GM23338 (cell line): ENCODE data around the gene UNC93A. TPM values are rescaled to one million over a fixed set of nuclear protein-coding genes. Genes with fewer than 3 reads are reported as not detected.
"Not testable (repeated sequence)": the region's sequence is repeated elsewhere in the genome, so short reads cannot be mapped to it uniquely, and the experiment has no call there.

Source experiments
- ATAC-seq: fragments of 200-7000 bp; cut with Tn5 transposase; 3 replicates; pipeline ENCODE4 v1.9.1; 2020
- DNase-seq: peaks from one replicate; pipeline ENCODE4 v3.0.0-alpha.2; 2015; ENCODE audit warnings: low spot score
- H2AFZ ChIP-seq: fragments of 200-600 bp; sonication (generic); 2 replicates; pipeline ENCODE4 v1.8.0; 2016; ENCODE audit warnings: antibody characterized with exemption, mild to moderate bottlenecking, moderate library complexity
- H3F3A ChIP-seq: fragments of 200-600 bp; sonication (generic); replicated peaks from 2 replicates; pipeline ENCODE4 v1.8.0; 2017; ENCODE audit warnings: antibody characterized with exemption, mixed run types, low read depth
- H3K27ac ChIP-seq: fragments of 200-600 bp; sonication (generic); 2 replicates; pipeline ENCODE4 v1.6.1; 2016; ENCODE audit warnings: low read depth
- H3K27me3 ChIP-seq: fragments of 200-600 bp; sonication (generic); 2 replicates; pipeline ENCODE4 v1.8.0; 2016; ENCODE audit warnings: mild to moderate bottlenecking, mixed run types, moderate library complexity; ENCODE audit not compliant: insufficient read depth
- H3K36me3 ChIP-seq: fragments of 200-600 bp; sonication (generic); 2 replicates; pipeline ENCODE4 v1.8.0; 2016; ENCODE audit warnings: mild to moderate bottlenecking; ENCODE audit not compliant: insufficient read depth
- H3K4me1 ChIP-seq: fragments of 200-600 bp; sonication (generic); 2 replicates; pipeline ENCODE4 v1.8.0; 2016; ENCODE audit warnings: mild to moderate bottlenecking, moderate library complexity; ENCODE audit not compliant: insufficient read depth
- H3K4me2 ChIP-seq: fragments of 200-600 bp; sonication (generic); 2 replicates; pipeline ENCODE4 v1.7.1; 2017; ENCODE audit warnings: mixed run types
- H3K4me3 ChIP-seq: fragments of 200-600 bp; sonication (generic); 2 replicates; pipeline ENCODE4 v1.6.1; 2016; ENCODE audit warnings: mixed run types
- H3K79me2 ChIP-seq: fragments of 200-600 bp; sonication (generic); replicated peaks from 2 replicates; pipeline ENCODE4 v1.8.0; 2017; ENCODE audit warnings: mild to moderate bottlenecking; ENCODE audit not compliant: insufficient read depth
- H3K9me2 ChIP-seq: fragments of 200-600 bp; sonication (generic); 2 replicates; pipeline ENCODE4 v1.8.0; 2017; ENCODE audit not compliant: insufficient read depth
- H4K20me1 ChIP-seq: fragments of 200-600 bp; sonication (generic); replicated peaks from 2 replicates; pipeline ENCODE4 v1.8.0; 2017; ENCODE audit warnings: mild to moderate bottlenecking; ENCODE audit not compliant: insufficient read depth
- H3K27ac Mint-ChIP-seq: 2 replicates; pipeline ENCODE4 v1.8.0; 2020; ENCODE audit warnings: inconsistent platforms, mild to moderate bottlenecking, moderate library complexity, mixed read lengths
- H3K27me3 Mint-ChIP-seq: 3 replicates; pipeline ENCODE4 v1.8.0; 2022; ENCODE audit warnings: low read depth, mild to moderate bottlenecking, moderate library complexity, mixed read lengths, inconsistent platforms; ENCODE audit not compliant: insufficient read depth, poor library complexity
- H3K36me3 Mint-ChIP-seq: 3 replicates; pipeline ENCODE4 v1.8.0; 2021; ENCODE audit warnings: low read depth, mild to moderate bottlenecking, inconsistent platforms, moderate library complexity, mixed read lengths
- H3K4me1 Mint-ChIP-seq: 3 replicates; pipeline ENCODE4 v1.8.0; 2020; ENCODE audit warnings: mild to moderate bottlenecking, inconsistent platforms, mixed read lengths
- H3K4me3 Mint-ChIP-seq: 3 replicates; pipeline ENCODE4 v1.8.0; 2021; ENCODE audit warnings: moderate library complexity, mild to moderate bottlenecking, inconsistent platforms, mixed read lengths
- H3K9me3 Mint-ChIP-seq: 3 replicates; pipeline ENCODE4 v1.8.0; 2020; ENCODE audit warnings: moderate library complexity, mild to moderate bottlenecking, inconsistent platforms, mixed read lengths
- CREB1 ChIP-seq: fragments of 250-450 bp; sonication (Bioruptor Pico); IDR thresholded peaks from 2 replicates; pipeline ENCODE4 v1.5.0; 2020; ENCODE audit warnings: low read depth, mild to moderate bottlenecking, moderate library complexity
- REST ChIP-seq: IDR thresholded peaks from one replicate; pipeline ENCODE4 v1.6.1; 2018; ENCODE audit warnings: antibody characterized with exemption; ENCODE audit not compliant: unreplicated experiment
- STAT1 ChIP-seq: IDR thresholded peaks from one replicate; pipeline ENCODE4 v1.6.1; 2016; ENCODE audit warnings: antibody characterized with exemption; ENCODE audit not compliant: unreplicated experiment
- polyA plus RNA-seq: library from polyadenylated mRNA; unstranded; fragments of >200 nt; fragmentation: Nextera tagmentation; extraction: Ambion mirVana; gene quantifications from 2 replicates; pipeline ENCODE4 v1.2.1, GENCODE V29; 2016
- total RNA-seq: library from RNA; depleted of rRNA; stranded (reverse); fragments of >200 nt; shearing (Covaris generic); gene quantifications from 2 replicates; pipeline ENCODE4 v1.2.3, GENCODE V29; 2014

The UNC93A gene
- total and polyA plus RNA-seq, 2 experiments from 2014 or later: 0.18 to 0.28 TPM

DNA sequence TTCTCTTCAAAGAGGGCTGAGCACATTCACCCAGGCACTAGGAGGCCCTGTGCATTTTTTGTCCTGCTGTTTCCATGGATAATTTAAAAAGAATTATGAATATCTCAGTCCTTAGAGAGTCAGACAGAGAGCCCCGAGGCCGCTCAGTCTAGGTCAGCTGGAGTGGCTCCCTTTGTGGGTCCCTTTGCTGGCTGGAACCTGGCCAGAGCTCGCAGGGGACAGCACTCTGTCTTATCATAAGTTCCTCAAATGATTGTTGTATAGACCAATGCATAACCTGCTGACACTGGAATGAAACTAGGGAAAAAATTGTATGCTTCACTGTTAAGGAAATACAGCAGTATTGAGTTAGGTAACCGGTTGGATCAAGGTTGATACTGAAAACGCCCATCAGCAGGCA is 10.6 kb upstream of the UNC93A start:
- not testable (repeated sequence) for DNase-seq

GRCh38 chr6:167282165-167282564 is 8.9 kb upstream of the UNC93A start:
- H3K27me3 ChIP-seq: no peaks in the 10 kb centered on the region
- no peaks in the 10 kb centered on the region for H3K36me3 ChIP-seq
- peak overlapping the region; percentile 54; the same call in 1 of the 2 replicates for H3K4me2 ChIP-seq
- H2AFZ ChIP-seq: no peak overlapping the region
- no peak for DNase-seq
- Mint-ChIP-seq H3K27ac (no peak overlapping the region), H3K9me3 (no peaks in the 10 kb centered on the region; the same call in 2 of the 3 replicates), H3K27me3 (peaks cover 31% of the 10 kb centered on the region), H3K36me3 (peaks cover 6% of the 10 kb centered on the region; the same call in 1 of the 3 replicates), H3K4me1 (peaks cover 66% of the 10 kb centered on the region), H3K4me3 (no peak overlapping the region)
- H4K20me1 ChIP-seq: no peaks in the 10 kb centered on the region
- peaks cover 15% of the 10 kb centered on the region; the same call in 1 of the 2 replicates for H3F3A ChIP-seq
- no peak for ATAC-seq
- H3K4me3 ChIP-seq: no peak overlapping the region
- no peaks in the 10 kb centered on the region for H3K79me2 ChIP-seq
- H3K27ac ChIP-seq: no peak overlapping the region; the same call in 1 of the 2 replicates
- TF ChIP-seq STAT1 (no peak), REST (no peak), CREB1 (no peak)
- 0 out of 2 replicates have a peak, but pooled peaks cover 7% of the 10 kb centered on the region for H3K9me2 ChIP-seq
- H3K4me1 ChIP-seq: peaks cover 64% of the 10 kb centered on the region

More for the DNA sequence above, 10.6 kb upstream of the UNC93A start:
- Histone ChIP-seq H3F3A (peaks cover 15% of the 10 kb centered on the region; the same call in 1 of the 2 replicates), H3K4me3 (peak overlapping the region; percentile 6; the same call in 1 of the 2 replicates), H3K4me1 (peaks cover 64% of the 10 kb centered on the region), H3K27ac (peak overlapping the region; percentile 73; the same call in 1 of the 2 replicates), H3K4me2 (peak overlapping the region; percentile 54)
- not testable (repeated sequence) for H3K36me3 Mint-ChIP-seq, H3K79me2 ChIP-seq, H3K36me3 ChIP-seq, H3K27ac Mint-ChIP-seq, H2AFZ ChIP-seq, H3K9me2 ChIP-seq, H4K20me1 ChIP-seq, H3K27me3 ChIP-seq, H3K9me3 Mint-ChIP-seq
- H3K4me1 Mint-ChIP-seq: peaks cover 66% of the 10 kb centered on the region
- peak overlapping the region; percentile 24; the same call in 1 of the 3 replicates for H3K4me3 Mint-ChIP-seq
- ATAC-seq: peak; percentile 12
- peaks cover 25% of the 10 kb centered on the region for H3K27me3 Mint-ChIP-seq

DNA sequence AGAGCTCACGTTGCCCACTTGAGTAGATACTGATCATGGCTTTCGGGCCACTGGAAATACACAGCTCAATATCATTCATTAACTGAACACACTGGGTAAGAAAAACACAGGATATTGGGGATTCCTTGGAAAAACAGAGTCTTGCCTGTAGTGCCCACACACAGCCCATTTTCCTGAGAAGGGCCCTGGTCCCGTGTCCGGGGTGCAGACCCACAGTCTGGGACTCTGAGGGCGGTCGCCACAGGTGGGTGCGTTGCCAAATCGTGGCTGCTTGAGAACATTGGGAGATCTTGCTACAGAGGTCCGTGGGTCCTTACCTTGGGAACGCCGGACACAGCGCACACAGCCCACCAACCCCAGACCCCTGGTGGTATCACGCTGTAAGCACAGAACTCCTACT is 6.5 kb upstream of the UNC93A start:
- H3K27ac ChIP-seq, H3K36me3 ChIP-seq, H3K36me3 Mint-ChIP-seq, H3K27me3 ChIP-seq, H3K27ac Mint-ChIP-seq, H3K4me2 ChIP-seq, H3K4me3 ChIP-seq, H3K9me2 ChIP-seq, H3K9me3 Mint-ChIP-seq, H2AFZ ChIP-seq, H3K4me3 Mint-ChIP-seq, H4K20me1 ChIP-seq, DNase-seq, H3K79me2 ChIP-seq: not testable (repeated sequence)
- peaks cover 11% of the 10 kb centered on the region; the same call in 1 of the 2 replicates for H3F3A ChIP-seq
- peaks cover 20% of the 10 kb centered on the region for H3K27me3 Mint-ChIP-seq
- peak; percentile 47 for ATAC-seq
- peaks cover 56% of the 10 kb centered on the region for H3K4me1 Mint-ChIP-seq
- peaks cover 50% of the 10 kb centered on the region for H3K4me1 ChIP-seq
